Stimulated activated CD4-positive, alpha-beta T cell treated with anti-CD3 and anti-CD28 coated beads, Interleukin-12 subunit alpha, Interleukin-12 subunit beta, amount 100 ng/mL, for 24 hours (primary cell): ENCODE data around the gene ADPGK.
"Not testable (repeated sequence)": the region's sequence is repeated elsewhere in the genome, so short reads cannot be mapped to it uniquely, and the experiment has no call there.

ENCODE experiments used
- DNase-seq, 2 experiments: peaks; one replicate each; pipeline ENCODE4 v3.0.0-alpha.2; 2020; ENCODE audit warnings: low read depth in 2 of 2

ADPGK gene

GRCh38 chr15:72751751-72752455 is 31.7 kb downstream of the ADPGK start:
- DNase-seq = no peak

GRCh38 chr15:72749700-72750099 is 33.9 kb downstream of the ADPGK start:
- DNase-seq = no peak

GRCh38 chr15:72740219-72740618 is 43.3 kb downstream of the ADPGK start:
- no peak for DNase-seq

GRCh38 chr15:72737723-72738122 is 45.8 kb downstream of the ADPGK start:
- DNase-seq = no peak

GRCh38 chr15:72737061-72737460 is 46.5 kb downstream of the ADPGK start:
- DNase-seq = no peak

- DNase-seq = no peak
Measured at GRCh38 chr15:72735111-72735510, 48.4 kb downstream of the ADPGK start.

- DNase-seq = no peak
Measured at GRCh38 chr15:72733941-72734738, 49.4 kb downstream of the ADPGK start.

- no peak for DNase-seq
Measured at GRCh38 chr15:72732516-72732915, 51.0 kb downstream of the ADPGK start.

- no peak for DNase-seq
Measured at GRCh38 chr15:72732086-72732485, 51.5 kb downstream of the ADPGK start.

GRCh38 chr15:72728821-72729220 is 54.7 kb downstream of the ADPGK start:
- no peak for DNase-seq

- not testable (repeated sequence) for DNase-seq
Measured at GRCh38 chr15:72728249-72728648, 55.3 kb downstream of the ADPGK start.

- no peak for DNase-seq
Measured at GRCh38 chr15:72727154-72727553, 56.4 kb downstream of the ADPGK start.

GRCh38 chr15:72725851-72726250 is 57.7 kb downstream of the ADPGK start:
- DNase-seq = not testable (repeated sequence)

- DNase-seq = no peak
Measured at GRCh38 chr15:72725446-72725845, 58.1 kb downstream of the ADPGK start.

- DNase-seq = no peak
Measured at GRCh38 chr15:72724028-72724427, 59.5 kb downstream of the ADPGK start.

GRCh38 chr15:72722071-72722696 is 61.4 kb downstream of the ADPGK start:
- peak; percentile 25 to 64 for DNase-seq

- DNase-seq = not testable (repeated sequence)
Measured at GRCh38 chr15:72708551-72709303, 74.8 kb downstream of the ADPGK start.

GRCh38 chr15:72706266-72706665 is 77.3 kb downstream of the ADPGK start:
- no peak for DNase-seq
